DMS53 treated with DMSO at 0.1 percent for 48 hours (cell line): ENCODE data around the gene BRINP1.

Experiments used
- DNase-seq: peaks from one replicate; lab custom pipeline; 2025; ENCODE audit not compliant: unreplicated experiment; lab: John Stamatoyannopoulos, UW

The BRINP1 gene, protein sequence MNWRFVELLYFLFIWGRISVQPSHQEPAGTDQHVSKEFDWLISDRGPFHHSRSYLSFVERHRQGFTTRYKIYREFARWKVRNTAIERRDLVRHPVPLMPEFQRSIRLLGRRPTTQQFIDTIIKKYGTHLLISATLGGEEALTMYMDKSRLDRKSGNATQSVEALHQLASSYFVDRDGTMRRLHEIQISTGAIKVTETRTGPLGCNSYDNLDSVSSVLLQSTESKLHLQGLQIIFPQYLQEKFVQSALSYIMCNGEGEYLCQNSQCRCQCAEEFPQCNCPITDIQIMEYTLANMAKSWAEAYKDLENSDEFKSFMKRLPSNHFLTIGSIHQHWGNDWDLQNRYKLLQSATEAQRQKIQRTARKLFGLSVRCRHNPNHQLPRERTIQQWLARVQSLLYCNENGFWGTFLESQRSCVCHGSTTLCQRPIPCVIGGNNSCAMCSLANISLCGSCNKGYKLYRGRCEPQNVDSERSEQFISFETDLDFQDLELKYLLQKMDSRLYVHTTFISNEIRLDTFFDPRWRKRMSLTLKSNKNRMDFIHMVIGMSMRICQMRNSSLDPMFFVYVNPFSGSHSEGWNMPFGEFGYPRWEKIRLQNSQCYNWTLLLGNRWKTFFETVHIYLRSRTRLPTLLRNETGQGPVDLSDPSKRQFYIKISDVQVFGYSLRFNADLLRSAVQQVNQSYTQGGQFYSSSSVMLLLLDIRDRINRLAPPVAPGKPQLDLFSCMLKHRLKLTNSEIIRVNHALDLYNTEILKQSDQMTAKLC

DNA sequence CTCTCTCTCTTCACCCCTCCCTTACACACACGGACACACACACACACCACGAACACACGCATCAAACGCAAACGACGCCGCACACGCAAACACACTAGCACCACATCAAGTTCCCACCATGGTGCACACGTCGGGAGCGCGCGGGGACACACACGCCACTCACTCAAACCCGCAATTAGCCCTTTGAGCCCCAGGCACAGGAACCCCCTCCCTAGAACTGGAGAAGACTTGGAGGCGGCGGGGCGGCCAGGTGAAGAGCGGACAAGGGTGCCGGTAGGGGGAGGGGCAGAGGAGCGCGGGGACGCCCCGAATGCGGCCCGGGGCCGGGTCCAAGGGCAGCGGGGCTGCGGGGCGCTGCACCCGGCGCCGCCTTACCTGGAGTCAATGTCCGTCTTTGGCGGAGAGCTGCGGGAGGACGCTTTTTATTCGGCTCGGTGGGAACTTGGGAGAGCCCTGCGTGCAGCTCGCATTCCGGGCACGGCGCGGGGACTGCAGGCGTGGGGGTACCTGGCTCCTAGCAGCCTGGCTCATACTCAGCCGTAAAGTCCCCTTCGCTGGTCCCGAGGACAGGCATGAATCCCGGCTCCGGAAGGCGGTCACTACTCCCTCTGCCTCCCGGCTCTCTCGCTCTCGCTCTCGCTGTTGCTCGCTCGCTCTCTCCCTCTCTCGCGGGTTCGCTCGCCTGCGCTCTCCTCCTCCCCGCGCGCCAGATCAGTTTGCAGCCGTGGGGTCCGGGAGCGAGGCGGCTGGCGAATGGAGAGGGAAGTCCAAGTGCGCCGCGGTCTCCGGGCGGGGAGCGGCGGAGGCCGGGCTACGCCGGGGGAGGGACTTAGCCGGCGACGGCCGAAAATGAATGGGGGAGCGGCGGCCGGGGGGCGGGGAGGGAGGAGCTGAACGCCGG lies at the start of gene BRINP1:
Gene BRINP1 (minus strand): TSS at position 755 of the 901 bp plus-strand sequence. CDS start 56,080 bp downstream, outside the sequence.
- peak; percentile 71 for DNase-seq

DNA sequence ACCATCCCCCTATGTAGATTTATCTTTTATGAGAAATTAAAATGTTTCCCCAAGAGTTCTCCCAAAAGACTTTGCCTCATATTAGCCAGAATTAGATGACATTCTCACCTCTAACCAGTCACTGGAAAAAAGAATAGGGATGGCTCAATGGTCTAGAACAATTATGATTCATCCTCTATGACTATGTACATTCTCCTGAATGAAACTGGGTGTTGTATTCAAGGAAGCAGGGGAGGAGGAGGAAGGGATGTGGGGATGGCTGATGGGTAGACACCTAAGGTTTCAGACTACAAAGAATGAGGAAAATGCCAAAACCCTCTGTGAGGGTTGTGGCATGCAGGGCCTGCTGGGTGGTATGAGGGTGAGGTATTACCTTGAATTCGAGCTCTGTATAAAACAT lies 49.5 kb upstream of the BRINP1 start:
- DNase-seq = no peak

DNA sequence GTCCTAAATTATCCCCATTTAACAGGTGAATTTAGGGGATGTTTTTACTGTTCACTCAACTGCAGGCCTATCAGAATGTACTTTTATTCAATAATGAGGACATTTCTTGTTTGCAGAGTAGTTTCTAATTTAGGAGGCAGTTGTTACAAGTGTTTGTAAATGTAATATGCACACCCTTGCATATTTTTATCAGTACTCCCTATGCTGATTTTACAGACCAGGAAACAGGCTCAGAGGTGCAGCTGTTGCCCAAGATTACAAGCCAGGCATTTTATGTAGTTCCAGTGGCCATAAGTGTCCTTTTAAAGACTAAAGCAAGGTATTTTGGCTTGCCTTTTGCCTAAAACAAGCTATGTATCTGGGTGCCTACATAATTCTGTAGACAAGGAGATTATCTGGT lies 47.6 kb upstream of the BRINP1 start:
- no peak for DNase-seq

DNA sequence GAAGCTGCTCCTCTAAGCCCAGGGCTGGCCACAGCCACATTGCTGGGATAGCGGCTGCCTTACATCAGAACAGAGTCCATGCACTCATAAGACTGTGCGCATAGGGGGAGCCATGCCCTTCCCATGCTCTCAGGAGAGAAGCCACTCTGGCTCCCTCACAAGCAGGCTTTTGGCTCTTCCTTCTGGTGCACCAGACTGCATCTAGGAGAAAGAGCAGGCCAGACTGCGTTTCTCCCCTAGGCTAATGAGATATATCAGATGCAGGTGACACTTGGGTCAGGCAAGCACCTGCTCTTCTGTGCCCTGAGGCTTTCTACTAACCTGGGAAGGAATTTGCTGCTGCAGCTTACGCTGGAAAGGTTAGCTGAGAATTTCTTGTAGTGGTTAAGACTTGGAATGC lies 43.2 kb upstream of the BRINP1 start:
- no peak for DNase-seq

DNA sequence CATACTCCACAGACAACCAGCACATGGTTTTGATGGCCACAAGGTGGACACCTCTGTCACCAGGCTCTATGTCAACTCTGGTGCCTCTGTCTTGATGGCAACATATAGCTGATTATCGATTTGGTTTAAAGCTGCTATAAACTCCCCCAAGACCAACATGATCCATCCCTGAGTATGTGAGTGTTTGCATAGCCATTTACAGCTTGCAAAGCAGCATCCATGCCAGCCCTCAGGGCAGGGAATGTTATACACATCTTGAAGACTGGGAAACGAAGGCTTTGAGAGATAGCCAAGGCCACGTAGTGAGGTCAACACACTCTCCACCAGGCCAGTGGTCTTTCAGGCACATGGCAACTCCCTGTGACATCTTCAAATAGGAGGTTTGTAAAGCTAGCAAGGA lies 40.3 kb upstream of the BRINP1 start:
- no peak for DNase-seq

DNA sequence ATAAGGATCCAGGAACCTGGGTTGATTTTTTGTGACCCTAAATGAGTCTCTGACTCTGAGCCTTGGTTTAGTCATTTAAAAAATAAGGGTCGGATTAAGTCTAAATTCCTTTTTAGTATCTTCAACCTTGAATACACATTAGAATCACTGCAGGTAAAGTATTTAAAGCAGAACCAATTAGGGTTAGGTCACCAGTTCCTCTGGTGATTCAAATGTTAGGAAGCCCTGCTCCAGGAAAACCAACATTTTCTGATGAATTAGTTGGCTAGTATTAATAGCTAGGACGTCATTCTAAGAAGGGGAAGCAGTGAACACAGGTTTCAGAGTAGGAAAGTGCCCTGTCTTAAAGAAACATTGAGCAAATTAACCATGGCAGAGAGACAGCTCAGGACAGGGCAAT lies 31.4 kb upstream of the BRINP1 start:
- DNase-seq = no peak

DNA sequence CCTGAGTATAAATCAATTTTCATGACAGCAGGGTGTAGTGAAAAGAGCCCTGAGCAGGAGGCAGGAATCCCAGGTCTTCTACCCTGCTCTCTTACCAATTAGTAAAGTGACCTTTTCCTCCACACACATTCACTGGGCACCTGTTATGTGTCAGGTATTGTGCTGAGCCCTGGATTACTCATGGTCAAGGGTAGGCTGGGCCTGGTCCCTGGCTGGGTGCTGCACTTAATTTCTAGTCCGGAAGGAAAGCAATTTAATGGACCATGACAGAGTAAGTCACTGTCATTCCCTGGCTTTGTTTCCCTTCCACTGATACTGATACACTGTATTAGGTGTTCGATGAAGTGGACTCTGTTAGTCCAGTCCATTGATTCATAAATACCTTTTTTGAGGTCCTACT lies 29.1 kb upstream of the BRINP1 start:
- peak; percentile 50 for DNase-seq

DNA sequence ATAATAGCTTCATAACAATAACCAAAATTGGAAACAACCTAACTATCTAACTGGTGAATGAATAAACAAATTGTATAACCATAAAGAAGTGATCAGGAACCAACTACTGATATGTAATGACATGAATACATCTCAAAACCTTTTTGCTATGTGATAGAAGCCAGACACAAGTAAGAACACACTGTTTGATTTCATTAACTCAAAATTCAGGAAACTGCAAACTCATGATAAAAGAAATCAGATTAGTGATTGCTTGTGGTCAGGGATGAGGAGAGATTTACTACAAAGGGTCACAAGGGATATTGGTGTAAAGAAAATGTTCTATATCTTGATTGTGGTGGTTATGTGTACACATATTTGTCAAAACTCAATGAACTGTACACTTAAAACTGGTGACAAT lies 22.6 kb upstream of the BRINP1 start:
- no peak for DNase-seq

DNA sequence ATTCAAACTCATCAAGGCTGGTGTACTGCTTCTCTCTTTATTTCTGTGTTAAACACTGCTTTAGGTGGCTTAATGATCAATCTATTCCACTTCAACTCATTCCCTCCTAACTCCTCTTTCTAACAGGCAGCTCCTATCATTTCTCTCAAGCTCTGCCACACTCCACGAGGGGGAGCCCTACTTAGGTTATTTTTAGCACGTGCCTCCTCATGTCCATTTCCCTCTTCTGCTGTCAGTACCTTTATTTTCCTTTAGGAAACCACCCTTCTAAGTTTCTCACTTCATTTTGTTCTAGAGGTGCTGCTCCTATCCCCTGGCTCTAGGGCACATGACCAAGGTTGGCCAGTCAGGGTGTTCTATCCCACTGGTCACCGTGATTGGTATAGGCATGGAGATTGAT lies 6.7 kb upstream of the BRINP1 start:
- peak; percentile 72 for DNase-seq

DNA sequence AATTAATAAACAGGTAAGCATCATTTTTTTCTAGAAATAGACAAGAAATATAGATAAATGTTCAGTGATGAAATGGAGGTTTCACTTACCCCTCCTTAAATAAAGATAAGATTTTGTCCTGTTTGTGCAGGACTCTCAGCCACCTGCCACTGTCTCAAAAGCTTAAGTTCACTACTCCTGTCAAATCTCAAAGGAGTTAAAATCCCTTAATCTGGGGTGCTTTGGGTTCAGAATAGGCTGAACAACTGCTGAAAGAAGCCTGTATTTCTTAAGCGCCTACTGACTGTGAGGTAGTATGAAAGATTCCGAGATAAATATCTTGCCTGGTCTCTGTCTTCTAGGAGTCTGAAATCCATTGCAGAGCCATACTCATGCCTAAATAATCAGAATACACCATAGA lies 3.7 kb upstream of the BRINP1 start:
- no peak for DNase-seq

DNA sequence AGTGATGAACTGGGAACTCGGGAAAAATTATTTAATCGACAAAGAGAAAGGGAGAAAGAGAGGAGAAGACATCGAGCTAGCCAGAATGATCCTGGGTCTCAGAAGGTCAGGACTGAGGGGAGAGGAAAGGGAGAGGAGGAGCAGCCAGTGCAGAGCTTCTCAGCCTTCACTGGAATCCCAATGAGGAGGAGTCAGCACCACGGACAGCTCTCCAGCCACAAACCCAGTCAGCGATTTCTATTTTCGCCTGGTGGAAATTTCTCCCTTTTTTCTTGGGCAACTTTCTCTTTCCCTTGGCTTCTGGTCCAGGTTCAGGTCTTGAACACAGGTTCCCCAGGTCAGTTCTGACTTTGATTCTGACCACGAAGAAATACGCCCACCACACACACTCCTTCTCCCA lies 1.6 kb upstream of the BRINP1 start:
- no peak for DNase-seq

DNA sequence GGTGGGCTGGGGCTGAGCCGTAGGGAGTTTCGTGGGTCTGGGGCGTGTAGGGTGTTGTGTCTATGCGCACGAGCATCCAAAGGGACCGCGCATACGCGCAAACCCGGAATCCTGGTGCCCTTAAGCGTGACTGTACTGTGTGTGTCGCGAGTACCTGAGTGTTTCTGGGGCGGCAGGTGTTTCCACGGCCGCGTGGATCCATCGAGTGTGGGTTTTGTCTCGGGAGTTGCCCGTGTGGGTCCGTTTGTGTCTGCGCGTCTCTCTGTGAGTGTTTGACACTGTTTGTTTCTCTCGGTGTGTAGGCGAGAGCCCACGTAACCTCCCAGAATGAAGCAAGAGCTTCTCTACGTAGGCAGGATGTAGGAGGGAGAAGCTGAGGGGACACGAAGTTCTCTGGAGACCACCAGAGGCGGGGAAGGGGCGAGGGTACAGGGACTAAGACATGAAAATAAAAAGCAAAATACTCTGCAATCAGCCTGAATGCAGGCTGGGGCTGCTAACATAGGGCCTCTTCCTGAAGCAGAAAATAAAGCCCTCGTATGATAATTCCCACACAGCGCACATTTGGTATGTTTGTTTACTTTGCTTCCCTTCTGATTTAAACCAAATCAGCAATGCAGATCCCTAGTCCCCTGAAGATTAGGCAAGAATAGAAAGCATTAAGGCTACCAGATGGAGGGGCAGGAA lies 588 bp upstream of the BRINP1 start:
- DNase-seq = peak; percentile 19

DNA sequence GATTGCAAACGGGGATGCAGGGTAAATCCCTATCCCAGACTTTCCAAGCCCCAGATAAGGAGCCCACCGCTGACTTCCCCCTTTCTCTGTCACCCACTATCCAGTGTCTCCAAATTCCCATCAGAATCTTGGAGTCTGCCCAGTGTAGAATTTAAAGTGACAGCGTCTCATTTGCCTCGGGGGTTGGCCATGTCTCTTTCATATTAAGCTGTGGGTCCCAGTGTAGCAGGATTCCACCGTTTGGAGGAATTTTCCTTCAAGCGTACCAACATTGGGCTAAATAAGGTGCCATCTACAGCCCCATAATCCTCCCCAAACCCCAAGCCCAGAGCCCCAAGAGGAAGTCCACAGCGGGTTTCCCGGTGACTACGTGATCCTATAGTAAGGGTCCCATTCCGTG lies 1.1 kb downstream of the BRINP1 start:
- DNase-seq = no peak

DNA sequence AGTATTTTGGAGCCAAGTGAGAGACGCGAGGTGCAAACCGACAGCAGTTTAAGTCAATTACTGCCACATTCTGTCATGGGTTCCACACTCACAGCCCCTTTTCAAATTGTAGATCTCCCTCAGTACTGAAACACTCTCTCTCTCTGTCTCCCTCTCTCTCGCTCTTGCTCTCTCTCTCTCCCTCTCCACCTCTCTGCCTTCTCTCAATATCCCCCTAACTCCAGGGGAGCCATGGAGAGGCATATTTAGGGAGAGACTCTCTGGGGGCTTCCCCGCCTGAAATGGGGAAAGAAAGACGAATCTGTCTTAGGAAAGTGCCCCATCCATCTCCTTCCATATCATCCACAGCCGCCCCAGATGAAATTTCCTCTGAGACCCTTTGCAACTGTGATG lies 1.6 kb downstream of the BRINP1 start:
- DNase-seq = no peak

DNA sequence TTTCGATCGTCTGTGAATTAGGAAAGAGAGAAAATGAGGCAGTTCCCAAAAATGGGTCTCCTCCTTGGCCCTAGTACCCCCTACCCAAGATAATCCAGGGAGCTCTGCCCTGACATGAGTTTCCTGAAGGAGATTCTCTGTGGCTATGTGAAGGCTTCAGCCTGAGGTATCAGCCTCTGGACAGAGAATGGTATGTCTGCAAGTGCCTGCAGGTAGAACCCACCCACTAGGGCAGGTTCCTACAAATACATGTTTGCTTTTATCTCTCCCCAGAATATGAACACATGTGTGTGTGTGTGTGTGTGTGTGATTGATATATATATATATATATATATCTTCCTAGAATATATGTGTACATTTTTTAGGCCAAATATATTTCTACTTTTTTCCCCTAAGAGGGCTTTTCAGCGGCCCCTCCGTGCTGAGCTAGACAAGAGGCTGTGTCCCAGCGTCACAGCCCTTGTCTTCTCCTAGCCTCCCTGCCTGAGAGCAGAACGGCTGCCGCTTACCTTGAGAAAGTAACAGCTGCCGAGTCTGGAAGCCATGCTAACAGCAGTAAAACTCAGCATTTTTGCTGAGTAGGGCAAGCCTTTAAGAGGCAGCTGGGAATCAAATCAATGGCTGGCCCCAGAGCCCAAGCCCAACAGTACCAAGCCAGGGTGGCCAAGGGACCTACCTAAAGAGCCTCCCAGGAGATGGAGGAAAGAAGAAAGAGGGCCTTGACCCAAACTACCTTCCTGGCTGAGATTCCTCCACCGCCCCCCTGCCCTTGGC lies 2.1 kb downstream of the BRINP1 start:
- DNase-seq = no peak

DNA sequence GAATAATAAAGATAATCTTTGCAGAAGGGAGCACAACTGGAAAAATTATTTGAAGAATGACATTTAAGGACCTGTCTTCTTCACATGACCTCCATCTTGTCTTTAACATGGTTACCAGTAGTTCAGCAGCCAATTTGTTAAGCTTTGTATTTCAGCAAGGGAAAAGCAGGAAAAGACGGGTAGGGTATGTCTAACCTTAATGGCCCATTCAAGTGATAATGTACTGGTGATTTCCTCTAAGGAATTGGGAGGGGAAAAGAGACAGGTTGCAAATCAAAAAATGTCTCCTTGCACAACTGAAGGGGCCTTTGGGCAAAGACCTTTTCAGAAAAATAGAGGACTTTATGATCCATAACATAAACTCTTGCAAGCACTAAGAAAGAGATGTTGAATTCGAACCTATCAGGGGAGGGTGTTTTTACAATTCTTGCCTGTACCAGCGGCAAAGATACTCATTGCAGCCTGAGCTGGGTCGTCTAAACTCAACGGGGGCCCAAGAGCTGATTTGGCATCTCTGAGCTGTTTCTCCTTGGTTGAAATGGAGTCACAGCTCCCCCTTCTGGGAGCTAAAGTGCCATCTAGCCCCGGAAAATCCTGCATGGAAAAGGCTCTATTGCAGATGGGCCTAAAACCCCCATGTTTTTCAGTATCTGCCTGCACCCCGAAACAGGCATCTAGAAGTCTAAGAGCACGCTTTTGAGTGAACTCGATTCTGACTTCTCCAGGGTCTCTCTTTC lies 3.8 kb downstream of the BRINP1 start:
- DNase-seq = peak; percentile 47

DNA sequence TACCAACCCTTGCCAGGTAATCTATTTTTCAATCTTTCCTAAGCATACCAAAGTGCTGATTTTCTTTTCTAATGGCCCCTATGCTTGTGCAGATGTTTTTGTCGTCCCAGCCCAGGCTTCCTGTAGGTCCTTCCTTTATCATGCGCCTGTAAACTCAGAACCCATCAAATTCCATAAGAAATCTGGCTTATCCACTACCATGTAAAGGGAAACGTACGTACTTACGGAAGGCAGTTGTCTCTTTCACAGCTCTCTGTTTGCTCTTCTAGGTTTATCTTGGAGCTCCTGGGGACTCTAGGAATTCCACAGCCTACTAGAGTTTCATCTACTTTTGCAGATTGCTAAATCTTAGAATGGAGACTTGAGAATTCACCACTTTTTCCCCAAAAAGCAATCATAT lies 9.0 kb downstream of the BRINP1 start:
- no peak for DNase-seq

DNA sequence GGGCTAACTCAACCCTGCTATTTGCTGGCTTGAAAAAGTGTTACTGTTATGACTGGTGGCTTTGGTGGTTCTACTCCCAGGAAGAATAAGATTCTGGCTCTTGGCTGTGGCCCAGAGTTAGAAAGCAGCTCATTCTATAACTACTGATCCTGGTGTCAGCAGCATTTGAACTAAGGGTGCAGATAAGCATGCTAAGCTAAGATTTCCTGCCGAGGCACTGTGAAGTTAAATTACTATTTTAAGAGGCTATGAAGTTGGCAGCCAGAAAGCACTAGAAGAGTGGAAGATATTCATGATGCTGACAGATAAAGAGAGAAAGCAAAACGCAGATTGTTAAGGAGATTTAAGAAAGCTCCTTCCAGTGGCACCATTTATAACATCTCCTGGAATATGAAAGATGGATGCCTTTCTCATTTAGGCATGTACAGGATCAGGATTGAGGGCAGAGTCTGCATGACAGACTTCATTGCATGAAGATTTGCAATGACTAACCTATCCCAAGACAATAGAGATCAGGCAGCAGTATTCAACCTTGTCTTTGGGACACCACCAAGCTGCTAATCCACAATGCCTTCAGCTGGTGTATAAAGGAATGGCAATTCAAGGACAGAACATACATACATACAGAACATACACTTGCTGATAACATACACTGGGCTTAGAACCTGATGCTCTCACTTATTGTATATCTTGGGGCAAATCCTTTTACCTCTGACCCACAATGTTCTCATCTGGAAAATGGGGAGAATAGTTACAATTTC lies 11.7 kb downstream of the BRINP1 start:
- no peak for DNase-seq

DNA sequence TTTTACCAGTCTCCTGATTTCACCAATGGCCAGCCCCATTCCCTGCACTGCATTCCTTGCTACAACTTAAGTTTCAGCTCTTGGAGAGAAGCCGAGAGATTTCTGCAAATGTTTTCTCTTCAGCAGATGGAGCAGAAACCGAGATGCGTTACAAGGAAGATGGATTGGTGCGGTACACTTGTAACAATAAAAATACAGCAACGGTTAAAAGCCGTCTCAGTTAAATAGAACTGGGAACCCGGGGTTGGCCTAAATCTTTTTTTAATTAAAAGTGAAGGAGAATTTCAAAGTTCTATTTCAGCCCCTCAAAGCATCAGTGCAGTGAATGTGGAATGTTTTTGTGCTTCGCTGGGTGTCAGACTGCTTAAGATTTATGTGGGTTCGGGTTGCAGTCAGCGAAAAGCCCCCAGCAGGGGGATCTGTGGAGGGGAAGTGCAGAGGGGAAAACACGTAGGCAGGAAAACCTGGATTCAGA lies 19.8 kb downstream of the BRINP1 start:
- no peak for DNase-seq
